ENCODE data around the gene KPNA1.

The KPNA1 gene

GRCh38 chr3:122493296-122493695 lies 21.4 kb downstream of the KPNA1 start:
- H3K27ac ChIP-seq: no peak overlapping the region
- peaks cover 10% of the 10 kb centered on the region; the same call in 1 of the 2 replicates for H3K79me2 ChIP-seq (ENCODE audit: insufficient read depth, low read depth)
- no peak overlapping the region for H2AFZ ChIP-seq (ENCODE audit: low read depth)
- no peak overlapping the region for H3K9ac ChIP-seq
- no peak overlapping the region for H3K4me2 ChIP-seq
- peaks cover 18% of the 10 kb centered on the region for H3K4me1 ChIP-seq (ENCODE audit: low read depth, poor library complexity, severe bottlenecking)
- TF ChIP-seq CTCF (conservative IDR thresholded peaks at IDR 0.05; ENCODE audit: low read depth, low read length): no peak
- H3K27me3 ChIP-seq (ENCODE audit: insufficient read depth, low read depth): no peaks in the 10 kb centered on the region
- no peak overlapping the region for H3K4me3 ChIP-seq (IDR thresholded peaks at IDR 0.05; ENCODE audit: insufficient read depth, low read depth, low read length)
- H4K20me1 ChIP-seq (ENCODE audit: insufficient read depth): peaks cover 18% of the 10 kb centered on the region
- H3K36me3 ChIP-seq (ENCODE audit: insufficient read depth): peaks cover 2% of the 10 kb centered on the region; the same call in 1 of the 2 replicates

DNA sequence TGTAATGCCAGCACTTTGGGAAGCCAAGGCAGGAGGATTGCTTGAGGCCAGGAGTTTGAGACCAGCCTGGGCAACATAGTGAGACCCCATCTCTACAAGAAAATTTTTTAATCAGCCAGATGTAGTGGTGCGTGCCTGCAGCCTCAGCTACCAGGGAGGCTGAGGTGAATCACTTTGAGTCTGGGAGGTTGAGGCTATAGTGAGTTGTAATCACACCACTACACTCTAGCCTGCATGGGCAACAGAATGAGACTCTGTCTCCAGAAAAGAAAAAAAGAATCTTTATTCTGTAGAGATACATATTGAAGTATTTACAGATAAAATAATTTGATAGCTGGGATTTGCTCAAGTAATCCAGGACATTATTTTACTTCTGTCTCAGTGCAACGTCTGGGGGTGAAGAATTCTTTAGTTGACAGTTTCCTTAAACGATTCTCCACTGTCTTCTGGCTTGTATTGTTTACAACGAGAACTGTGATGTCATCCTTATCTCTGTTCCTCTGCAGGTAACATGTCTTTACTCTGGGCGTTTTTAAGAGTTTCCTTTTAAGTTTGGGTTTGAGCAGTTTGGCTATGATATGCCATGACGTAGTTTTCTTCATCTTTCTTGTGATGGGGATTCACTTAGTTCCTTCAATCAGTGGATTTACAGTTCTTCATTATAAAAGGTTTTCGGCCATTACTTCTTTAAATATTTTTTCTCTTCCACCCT lies 26.3 kb downstream of the KPNA1 start:
- H3K79me2 ChIP-seq (ENCODE audit: insufficient read depth, low read depth): no peaks in the 10 kb centered on the region
- no peak for TF ChIP-seq CTCF (conservative IDR thresholded peaks at IDR 0.05; ENCODE audit: low read depth, low read length)
- no peak overlapping the region for H3K9ac ChIP-seq
- peaks cover 5% of the 10 kb centered on the region; the same call in 1 of the 2 replicates for H4K20me1 ChIP-seq (ENCODE audit: insufficient read depth)
- H2AFZ ChIP-seq (ENCODE audit: low read depth): no peak overlapping the region
- no peaks in the 10 kb centered on the region for H3K36me3 ChIP-seq (ENCODE audit: insufficient read depth)
- H3K4me2 ChIP-seq: no peak overlapping the region
- H3K4me1 ChIP-seq (ENCODE audit: low read depth, poor library complexity, severe bottlenecking): peaks cover 10% of the 10 kb centered on the region
- no peaks in the 10 kb centered on the region for H3K27me3 ChIP-seq (ENCODE audit: insufficient read depth, low read depth)
- H3K4me3 ChIP-seq (IDR thresholded peaks at IDR 0.05; ENCODE audit: insufficient read depth, low read depth, low read length): no peak overlapping the region
- no peak overlapping the region for H3K27ac ChIP-seq

- no peaks in the 10 kb centered on the region for H3K27me3 ChIP-seq (ENCODE audit: insufficient read depth, low read depth)
- H4K20me1 ChIP-seq (ENCODE audit: insufficient read depth): peaks cover 5% of the 10 kb centered on the region
- no peaks in the 10 kb centered on the region for H3K36me3 ChIP-seq (ENCODE audit: insufficient read depth)
- no peaks in the 10 kb centered on the region; the same call in 1 of the 2 replicates for H3K79me2 ChIP-seq (ENCODE audit: insufficient read depth, low read depth)
- H3K9ac ChIP-seq: no peak overlapping the region
- H3K27ac ChIP-seq: no peak overlapping the region
- no peak overlapping the region for H3K4me3 ChIP-seq (IDR thresholded peaks at IDR 0.05; ENCODE audit: insufficient read depth, low read depth, low read length)
- H3K4me2 ChIP-seq: no peak overlapping the region
- peaks cover 20% of the 10 kb centered on the region for H3K4me1 ChIP-seq (ENCODE audit: low read depth, poor library complexity, severe bottlenecking)
- no peak overlapping the region for H2AFZ ChIP-seq (ENCODE audit: low read depth)
- no peak for TF ChIP-seq CTCF (conservative IDR thresholded peaks at IDR 0.05; ENCODE audit: low read depth, low read length)
Measured at GRCh38 chr3:122484985-122485384, 29.8 kb downstream of the KPNA1 start.

GRCh38 chr3:122481390-122481789 lies 33.3 kb downstream of the KPNA1 start:
- no peaks in the 10 kb centered on the region for H3K27me3 ChIP-seq (ENCODE audit: insufficient read depth, low read depth)
- H3K4me1 ChIP-seq (ENCODE audit: low read depth, poor library complexity, severe bottlenecking): peaks cover 20% of the 10 kb centered on the region
- H3K27ac ChIP-seq: no peak overlapping the region
- H2AFZ ChIP-seq (ENCODE audit: low read depth): no peak overlapping the region
- no peak overlapping the region for H3K4me3 ChIP-seq (IDR thresholded peaks at IDR 0.05; ENCODE audit: insufficient read depth, low read depth, low read length)
- H3K9ac ChIP-seq: no peak overlapping the region
- H4K20me1 ChIP-seq (ENCODE audit: insufficient read depth): no peaks in the 10 kb centered on the region; the same call in none of the 2 replicates
- no peak for TF ChIP-seq CTCF (conservative IDR thresholded peaks at IDR 0.05; ENCODE audit: low read depth, low read length)
- H3K4me2 ChIP-seq: no peak overlapping the region
- H3K36me3 ChIP-seq (ENCODE audit: insufficient read depth): no peaks in the 10 kb centered on the region
- H3K79me2 ChIP-seq (ENCODE audit: insufficient read depth, low read depth): peaks cover 6% of the 10 kb centered on the region; the same call in 1 of the 2 replicates
